PC-9 (cell line): ENCODE data around the gene KBTBD8. TPM values are rescaled to one million over a fixed set of nuclear protein-coding genes. Genes with fewer than 3 reads are reported as not detected.

Source experiments
- BruUV-seq: library from RNA; stranded (reverse); fragments of 400-500 nt; replicated peaks from 2 replicates; lab custom pipeline; 2021; lab: Mats Ljungman, UMichigan
- CTCF ChIA-PET: fragments of 300-600 bp; sonication (Branson Sonifier 250); formaldehyde crosslinking; loops from one replicate; lab custom pipeline; 2022; ENCODE audit warnings: antibody characterized with exemption; lab: Charles Lee
- POLR2A ChIA-PET: fragments of 300-600 bp; sonication (Branson Sonifier 250); formaldehyde crosslinking; loops from one replicate; lab custom pipeline; 2022; ENCODE audit warnings: antibody characterized with exemption; ENCODE audit not compliant: unreplicated experiment; lab: Charles Lee
- DNase-seq, 2 experiments: peaks; one replicate each; pipeline versions ENCODE4 v3.0.0 to v3.0.0-alpha.2; 2015 to 2022; ENCODE audit warnings: mixed read lengths in 1 of 2
- H2AFZ ChIP-seq: fragments of 200-600 bp; sonication (generic); 2 replicates; pipeline ENCODE4 v1.8.1; 2017; ENCODE audit warnings: antibody characterized with exemption
- H3F3A ChIP-seq: fragments of 200-600 bp; sonication (generic); 2 replicates; pipeline ENCODE4 v1.8.1; 2017; ENCODE audit warnings: antibody characterized with exemption, mild to moderate bottlenecking, low read depth; ENCODE audit not compliant: insufficient read depth
- H3K27ac ChIP-seq: fragments of 200-600 bp; sonication (generic); 2 replicates; pipeline ENCODE4 v1.6.1; 2016; ENCODE audit warnings: mixed run types
- H3K27me3 ChIP-seq: fragments of 200-600 bp; sonication (generic); 2 replicates; pipeline ENCODE4 v1.6.1; 2016; ENCODE audit warnings: low read depth, mixed run types; ENCODE audit not compliant: insufficient read depth
- H3K36me3 ChIP-seq: fragments of 200-600 bp; sonication (generic); 2 replicates; pipeline ENCODE4 v1.6.1; 2016; ENCODE audit warnings: low read depth, mixed run types
- H3K4me1 ChIP-seq: fragments of 200-600 bp; sonication (generic); replicated peaks from 2 replicates; pipeline ENCODE4 v1.6.1; 2016; ENCODE audit warnings: mixed run types; ENCODE audit not compliant: insufficient read depth
- H3K4me2 ChIP-seq: fragments of 200-600 bp; sonication (generic); 2 replicates; pipeline ENCODE4 v1.6.1; 2017; ENCODE audit warnings: mixed run types
- H3K4me3 ChIP-seq: fragments of 200-600 bp; sonication (generic); 2 replicates; pipeline ENCODE4 v1.6.1; 2016; ENCODE audit warnings: mixed run types
- H3K79me2 ChIP-seq: fragments of 200-600 bp; sonication (generic); 2 replicates; pipeline ENCODE4 v1.6.1; 2017; ENCODE audit warnings: low read depth, mixed run types
- H3K9me2 ChIP-seq: fragments of 200-600 bp; sonication (generic); 2 replicates; pipeline ENCODE4 v1.8.1; 2017; ENCODE audit warnings: mild to moderate bottlenecking; ENCODE audit not compliant: insufficient read depth
- H3K9me3 ChIP-seq: fragments of 200-600 bp; sonication (generic); 2 replicates; pipeline ENCODE4 v1.8.1; 2016; ENCODE audit warnings: low read depth; ENCODE audit not compliant: insufficient read depth
- H4K20me1 ChIP-seq: fragments of 200-600 bp; sonication (generic); 2 replicates; pipeline ENCODE4 v1.8.1; 2017; ENCODE audit not compliant: insufficient read depth
- CTCF ChIP-seq: fragments of 200-600 bp; sonication (generic); conservative IDR thresholded peaks from 2 replicates; pipeline ENCODE4 v1.6.1; 2017; ENCODE audit warnings: mixed run types, antibody characterized with exemption, mild to moderate bottlenecking, moderate library complexity
- EZH2 ChIP-seq: fragments of 200-600 bp; sonication (generic); IDR thresholded peaks from 2 replicates; pipeline ENCODE4 v1.8.0; 2017; ENCODE audit warnings: antibody characterized with exemption, low read depth
- intact Hi-C: fragments of 100-400 bp; cut with micrococcal nuclease; formaldehyde crosslinking; loops from one replicate; pipeline ENCODE4 v1.10.0; 2022; ENCODE audit not compliant: unreplicated experiment
- total RNA-seq: library from RNA; stranded (reverse); gene quantifications from 2 replicates; pipeline ENCODE4 v1.2.3, GENCODE V29; 2021

Gene KBTBD8
- total RNA-seq, 1 experiment from 2014 or later, result not detected

- BruUV-seq, result no TSS peak
- Histone ChIP-seq H4K20me1 (no peaks in the 10 kb centered on the region), H3K36me3 (no peaks in the 10 kb centered on the region), H3K79me2 (no peaks in the 10 kb centered on the region), H3K9me3 (no peaks in the 10 kb centered on the region), H3F3A (no peaks in the 10 kb centered on the region), H3K27me3 (no peaks in the 10 kb centered on the region), H3K4me2 (no peak overlapping the region), H2AFZ (no peak overlapping the region), H3K27ac (no peak overlapping the region), H3K4me1 (no peaks in the 10 kb centered on the region), H3K9me2 (no peaks in the 10 kb centered on the region), H3K4me3 (no peak overlapping the region)
- intact Hi-C loops, result no loop called here
- TF ChIP-seq CTCF (no peak), EZH2 (no peak)
- ChIA-PET POLR2A (no interaction called here), CTCF (no interaction called here)
- DNase-seq, result no peak
Observed at GRCh38 chr3:67012564-67012963, 14.5 kb downstream of the KBTBD8 start.

GRCh38 chr3:67015702-67016484, 17.8 kb downstream of the KBTBD8 start:
- H3K27ac ChIP-seq, result no peak overlapping the region
- H3K9me2 ChIP-seq, result no peaks in the 10 kb centered on the region
- no peak for DNase-seq
- no TSS peak for BruUV-seq
- no peaks in the 10 kb centered on the region; the same call in 1 of the 2 replicates for H3K4me1 ChIP-seq
- no peak for TF ChIP-seq EZH2
- no peak for TF ChIP-seq CTCF
- no peaks in the 10 kb centered on the region for H3K79me2 ChIP-seq
- H2AFZ ChIP-seq, result no peak overlapping the region
- H4K20me1 ChIP-seq, result no peaks in the 10 kb centered on the region
- CTCF ChIA-PET, result no interaction called here
- no peaks in the 10 kb centered on the region for H3F3A ChIP-seq
- H3K4me3 ChIP-seq, result no peak overlapping the region
- no peaks in the 10 kb centered on the region for H3K27me3 ChIP-seq
- H3K36me3 ChIP-seq, result no peaks in the 10 kb centered on the region
- POLR2A ChIA-PET, result no interaction called here
- no peak overlapping the region for H3K4me2 ChIP-seq
- H3K9me3 ChIP-seq, result no peaks in the 10 kb centered on the region
- intact Hi-C loops, result no loop called here

DNA sequence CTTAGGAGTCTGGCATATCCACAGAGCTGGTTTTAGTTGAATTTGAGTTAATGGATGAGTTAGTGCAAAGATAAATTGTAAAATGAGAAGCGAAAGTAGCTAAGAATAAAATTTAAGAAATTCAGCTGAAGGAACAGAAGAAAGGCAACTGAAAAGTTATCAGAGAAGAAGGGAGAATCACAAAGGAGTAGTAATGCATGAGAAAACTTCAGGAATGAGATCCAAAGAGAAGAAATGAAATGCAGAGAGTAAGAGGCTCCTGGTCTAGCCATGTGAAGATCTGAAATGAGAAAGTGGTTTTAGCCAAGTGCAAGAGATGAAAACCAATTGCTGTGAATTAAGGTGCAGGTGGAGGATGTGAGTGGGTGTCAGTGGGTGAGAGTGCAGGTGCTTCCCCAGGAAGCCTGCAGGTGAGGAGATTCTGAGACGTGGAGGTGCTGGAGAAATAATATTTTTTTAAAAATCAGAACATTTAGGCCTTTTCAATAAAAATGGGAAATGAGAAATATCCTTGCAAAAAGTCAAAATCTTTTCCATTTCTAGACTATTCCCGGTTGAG, 18.5 kb downstream of the KBTBD8 start:
- H3K4me1 ChIP-seq, result no peaks in the 10 kb centered on the region; the same call in 1 of the 2 replicates
- H4K20me1 ChIP-seq, result no peaks in the 10 kb centered on the region
- H3K27ac ChIP-seq, result no peak overlapping the region
- TF ChIP-seq EZH2 (no peak), CTCF (no peak)
- H3K4me2 ChIP-seq, result no peak overlapping the region
- no peaks in the 10 kb centered on the region for H3K9me3 ChIP-seq
- DNase-seq, result no peak
- no peaks in the 10 kb centered on the region for H3F3A ChIP-seq
- BruUV-seq, result no TSS peak
- no peaks in the 10 kb centered on the region for H3K9me2 ChIP-seq
- H3K4me3 ChIP-seq, result no peak overlapping the region
- no peak overlapping the region for H2AFZ ChIP-seq
- CTCF ChIA-PET, result no interaction called here
- intact Hi-C loops, result no loop called here
- H3K27me3 ChIP-seq, result no peaks in the 10 kb centered on the region
- no peaks in the 10 kb centered on the region for H3K79me2 ChIP-seq
- H3K36me3 ChIP-seq, result no peaks in the 10 kb centered on the region
- POLR2A ChIA-PET, result no interaction called here
